ENCODE results near the gene IL1R1. TPM values are rescaled to one million over a fixed set of nuclear protein-coding genes. Genes with fewer than 3 reads are reported as not detected.

Gene IL1R1
- total RNA-seq, 1 donor from 2014 or later, result 8.7 TPM

DNA sequence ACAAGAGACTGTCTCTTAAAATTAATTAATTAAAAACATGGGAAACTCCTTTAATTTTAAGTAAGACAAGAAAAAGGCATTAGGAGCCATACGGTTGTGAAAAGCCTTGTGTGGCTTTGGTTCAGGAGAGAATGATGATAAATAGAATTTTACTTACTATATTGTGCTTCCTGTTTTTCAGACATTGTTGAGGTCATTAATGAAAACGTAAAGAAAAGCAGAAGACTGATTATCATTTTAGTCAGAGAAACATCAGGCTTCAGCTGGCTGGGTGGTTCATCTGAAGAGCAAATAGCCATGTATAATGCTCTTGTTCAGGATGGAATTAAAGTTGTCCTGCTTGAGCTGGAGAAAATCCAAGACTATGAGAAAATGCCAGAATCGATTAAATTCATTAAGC, 33.6 kb downstream of the IL1R1 start:
- Histone ChIP-seq H3K27me3 (ENCODE audit: control insufficient read depth, insufficient read depth, low read length) (no peaks in the 10 kb centered on the region), H3K4me3 (ENCODE audit: low read depth, low read length) (no peak overlapping the region), H3K36me3 (ENCODE audit: control insufficient read depth, insufficient read depth, low read length) (peaks cover 2% of the 10 kb centered on the region)
- DNase-seq (ENCODE audit: low read depth), result no peak
- TF ChIP-seq, protein P1, sequence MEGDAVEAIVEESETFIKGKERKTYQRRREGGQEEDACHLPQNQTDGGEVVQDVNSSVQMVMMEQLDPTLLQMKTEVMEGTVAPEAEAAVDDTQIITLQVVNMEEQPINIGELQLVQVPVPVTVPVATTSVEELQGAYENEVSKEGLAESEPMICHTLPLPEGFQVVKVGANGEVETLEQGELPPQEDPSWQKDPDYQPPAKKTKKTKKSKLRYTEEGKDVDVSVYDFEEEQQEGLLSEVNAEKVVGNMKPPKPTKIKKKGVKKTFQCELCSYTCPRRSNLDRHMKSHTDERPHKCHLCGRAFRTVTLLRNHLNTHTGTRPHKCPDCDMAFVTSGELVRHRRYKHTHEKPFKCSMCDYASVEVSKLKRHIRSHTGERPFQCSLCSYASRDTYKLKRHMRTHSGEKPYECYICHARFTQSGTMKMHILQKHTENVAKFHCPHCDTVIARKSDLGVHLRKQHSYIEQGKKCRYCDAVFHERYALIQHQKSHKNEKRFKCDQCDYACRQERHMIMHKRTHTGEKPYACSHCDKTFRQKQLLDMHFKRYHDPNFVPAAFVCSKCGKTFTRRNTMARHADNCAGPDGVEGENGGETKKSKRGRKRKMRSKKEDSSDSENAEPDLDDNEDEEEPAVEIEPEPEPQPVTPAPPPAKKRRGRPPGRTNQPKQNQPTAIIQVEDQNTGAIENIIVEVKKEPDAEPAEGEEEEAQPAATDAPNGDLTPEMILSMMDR (IDR thresholded peaks at IDR 0.05; ENCODE audit: insufficient read depth, low read length, poor library complexity, severe bottlenecking), result no peak

DNA sequence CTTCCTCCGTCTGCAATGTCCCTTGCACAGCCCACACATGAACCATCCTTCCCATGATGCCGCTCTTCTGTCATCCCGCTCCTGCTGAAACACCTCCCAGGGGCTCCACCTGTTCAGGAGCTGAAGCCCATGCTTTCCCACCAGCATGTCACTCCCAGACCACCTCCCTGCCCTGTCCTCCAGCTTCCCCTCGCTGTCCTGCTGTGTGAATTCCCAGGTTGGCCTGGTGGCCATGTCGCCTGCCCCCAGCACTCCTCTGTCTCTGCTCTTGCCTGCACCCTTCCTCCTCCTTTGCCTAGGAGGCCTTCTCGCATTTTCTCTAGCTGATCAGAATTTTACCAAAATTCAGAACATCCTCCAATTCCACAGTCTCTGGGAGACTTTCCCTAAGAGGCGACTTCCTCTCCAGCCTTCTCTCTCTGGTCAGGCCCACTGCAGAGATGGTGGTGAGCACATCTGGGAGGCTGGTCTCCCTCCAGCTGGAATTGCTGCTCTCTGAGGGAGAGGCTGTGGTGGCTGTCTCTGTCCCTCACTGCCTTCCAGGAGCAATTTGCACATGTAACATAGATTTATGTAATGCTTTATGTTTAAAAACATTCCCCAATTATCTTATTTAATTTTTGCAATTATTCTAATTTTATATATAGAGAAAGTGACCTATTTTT, 35.4 kb downstream of the IL1R1 start:
- Histone ChIP-seq H3K4me3 (ENCODE audit: low read depth, low read length) (no peak overlapping the region), H3K27me3 (ENCODE audit: control insufficient read depth, insufficient read depth, low read length) (no peaks in the 10 kb centered on the region), H3K36me3 (ENCODE audit: control insufficient read depth, insufficient read depth, low read length) (peaks cover 2% of the 10 kb centered on the region)
- DNase-seq (ENCODE audit: low read depth), result no peak
- TF ChIP-seq, protein P1 (IDR thresholded peaks at IDR 0.05; ENCODE audit: insufficient read depth, low read length, poor library complexity, severe bottlenecking), result no peak

DNA sequence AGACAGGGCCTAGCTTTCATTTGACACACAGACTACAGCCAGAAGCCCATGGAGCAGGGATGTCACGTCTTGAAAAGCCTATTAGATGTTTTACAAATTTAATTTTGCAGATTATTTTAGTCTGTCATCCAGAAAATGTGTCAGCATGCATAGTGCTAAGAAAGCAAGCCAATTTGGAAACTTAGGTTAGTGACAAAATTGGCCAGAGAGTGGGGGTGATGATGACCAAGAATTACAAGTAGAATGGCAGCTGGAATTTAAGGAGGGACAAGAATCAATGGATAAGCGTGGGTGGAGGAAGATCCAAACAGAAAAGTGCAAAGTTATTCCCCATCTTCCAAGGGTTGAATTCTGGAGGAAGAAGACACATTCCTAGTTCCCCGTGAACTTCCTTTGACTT, 36.5 kb downstream of the IL1R1 start:
- Histone ChIP-seq H3K4me3 (ENCODE audit: low read depth, low read length) (no peak overlapping the region), H3K27me3 (ENCODE audit: control insufficient read depth, insufficient read depth, low read length) (no peaks in the 10 kb centered on the region), H3K36me3 (ENCODE audit: control insufficient read depth, insufficient read depth, low read length) (peaks cover 2% of the 10 kb centered on the region)
- TF ChIP-seq, protein P1 (IDR thresholded peaks at IDR 0.05; ENCODE audit: insufficient read depth, low read length, poor library complexity, severe bottlenecking), result no peak
- DNase-seq (ENCODE audit: low read depth), result no peak

DNA sequence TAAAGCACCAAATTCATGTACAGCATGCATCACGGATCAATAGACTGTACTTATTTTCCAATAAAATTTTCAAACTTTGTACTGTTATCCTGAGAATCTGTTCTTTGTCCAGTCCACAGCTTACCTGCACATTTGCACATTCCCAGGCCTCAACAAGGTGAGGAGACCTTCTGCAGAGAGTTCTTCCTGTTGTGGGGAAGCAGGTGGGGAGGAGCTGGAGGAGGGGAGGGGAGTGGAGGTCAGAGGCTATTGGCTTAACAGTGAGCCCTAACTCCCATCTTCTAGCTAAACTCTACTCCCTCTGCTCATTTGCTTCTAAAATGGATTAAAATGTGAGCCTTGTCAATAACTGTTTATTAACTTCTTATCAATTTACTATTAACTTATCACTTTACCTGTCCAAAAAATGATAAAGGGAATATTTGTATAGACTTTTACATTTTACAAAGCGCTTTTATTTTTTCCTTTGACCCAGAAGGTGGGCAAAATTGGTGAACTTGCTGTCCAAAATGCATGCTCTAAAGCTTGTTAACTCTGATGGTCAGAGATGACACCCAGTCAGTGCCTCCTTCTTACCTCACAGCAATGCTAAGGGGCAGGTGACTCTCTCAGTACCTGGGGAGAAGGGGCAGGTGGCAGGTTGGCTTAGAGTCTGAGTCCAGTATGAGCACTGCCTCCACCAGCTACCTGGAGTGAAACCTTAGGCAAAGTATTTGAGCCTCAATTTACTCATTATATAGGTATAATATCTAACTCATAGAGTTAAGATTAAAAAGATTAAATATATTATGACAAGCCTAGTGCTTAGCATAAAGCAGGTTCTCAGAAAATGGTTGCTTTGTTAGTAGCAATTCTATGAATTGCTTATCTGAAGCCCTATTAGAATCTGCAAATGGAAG, 37.5 kb downstream of the IL1R1 start:
- Histone ChIP-seq H3K36me3 (ENCODE audit: control insufficient read depth, insufficient read depth, low read length) (peaks cover 2% of the 10 kb centered on the region), H3K4me3 (ENCODE audit: low read depth, low read length) (no peak overlapping the region), H3K27me3 (ENCODE audit: control insufficient read depth, insufficient read depth, low read length) (no peaks in the 10 kb centered on the region)
- TF ChIP-seq, protein P1 (IDR thresholded peaks at IDR 0.05; ENCODE audit: insufficient read depth, low read length, poor library complexity, severe bottlenecking), result no peak
- DNase-seq (ENCODE audit: low read depth), result no peak

DNA sequence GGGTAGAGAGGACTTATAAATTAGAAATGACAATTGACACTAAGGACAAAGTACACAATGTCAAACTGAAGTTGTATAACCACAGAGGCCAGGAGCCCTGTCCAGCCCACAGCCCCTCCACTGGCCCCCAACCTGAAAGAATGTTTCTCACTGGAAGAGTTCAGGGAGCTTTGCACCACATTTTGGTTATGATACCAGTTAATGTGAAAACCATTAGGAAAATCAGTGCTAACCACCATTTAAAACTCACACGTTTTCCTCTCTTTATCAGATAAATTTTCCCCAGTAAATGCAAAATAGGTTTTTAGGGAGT, 38.1 kb downstream of the IL1R1 start:
- H3K36me3 ChIP-seq (ENCODE audit: control insufficient read depth, insufficient read depth, low read length), result peaks cover 2% of the 10 kb centered on the region
- TF ChIP-seq, protein P1 (IDR thresholded peaks at IDR 0.05; ENCODE audit: insufficient read depth, low read length, poor library complexity, severe bottlenecking), result no peak
- no peaks in the 10 kb centered on the region for H3K27me3 ChIP-seq (ENCODE audit: control insufficient read depth, insufficient read depth, low read length)
- DNase-seq (ENCODE audit: low read depth), result no peak
- no peak overlapping the region for H3K4me3 ChIP-seq (ENCODE audit: low read depth, low read length)

All from kidney epithelial cell (primary cell).